Sigmoid colon (tissue), 4 donors: ENCODE results near the gene SIGLEC5.

Experiments used
- POLR2AphosphoS5 ChIP-seq, 4 donors: sonication (generic); formaldehyde crosslinking; IDR thresholded peaks; one replicate each; pipeline ENCODE4 v1.6.1; 2017; ENCODE audit warnings: antibody characterized with exemption in 4 of 4
- TF ChIP-seq, protein P1 (sequence below), 4 experiments: fragments of 450-650 bp in 3 of 4; fragments of 200-600 bp in 1 of 4; IDR thresholded peaks; one replicate each; pipeline ENCODE4 v1.5.1; 2016 to 2019; ENCODE audit warnings: antibody characterized with exemption in 4 of 4, mild to moderate bottlenecking in 3 of 4, moderate library complexity in 2 of 4

DNA sequence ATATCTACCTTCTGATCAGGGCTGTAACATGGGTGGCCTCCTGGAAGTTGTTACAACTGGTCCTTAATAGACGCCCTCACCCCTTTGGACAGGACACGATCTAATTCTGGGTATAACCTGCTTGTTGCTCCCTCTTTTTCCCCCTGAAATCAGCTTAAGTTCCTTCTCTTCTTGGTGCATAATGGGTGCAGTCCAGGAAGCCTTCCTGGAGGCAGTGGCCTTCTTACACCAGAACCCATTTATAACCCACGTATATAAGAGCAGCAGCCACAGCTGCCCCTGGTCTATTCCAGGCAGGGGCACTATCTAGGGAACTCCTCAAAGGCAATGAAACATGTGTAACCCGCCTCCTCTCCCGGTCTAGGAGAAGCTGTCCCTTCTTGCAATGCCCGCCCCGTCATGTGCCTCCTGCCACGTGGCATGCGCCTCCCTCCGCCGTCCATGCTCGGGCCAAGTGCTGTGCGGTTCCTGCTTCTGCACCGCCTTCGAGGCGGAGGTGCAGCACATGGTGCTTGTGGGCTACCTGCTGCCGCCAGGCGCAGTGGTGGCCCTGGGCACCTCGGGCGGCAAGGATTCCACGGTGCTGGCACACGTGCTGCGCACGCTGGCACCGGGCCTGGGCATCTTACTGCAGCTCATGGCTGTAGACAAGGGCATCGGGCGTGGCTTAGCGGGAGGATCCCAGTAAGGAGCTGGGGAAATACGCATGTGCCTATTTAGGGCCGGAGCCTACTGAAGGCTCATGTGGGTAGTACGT, 31.9 kb downstream of the SIGLEC5 start:
- TF ChIP-seq, protein P1, sequence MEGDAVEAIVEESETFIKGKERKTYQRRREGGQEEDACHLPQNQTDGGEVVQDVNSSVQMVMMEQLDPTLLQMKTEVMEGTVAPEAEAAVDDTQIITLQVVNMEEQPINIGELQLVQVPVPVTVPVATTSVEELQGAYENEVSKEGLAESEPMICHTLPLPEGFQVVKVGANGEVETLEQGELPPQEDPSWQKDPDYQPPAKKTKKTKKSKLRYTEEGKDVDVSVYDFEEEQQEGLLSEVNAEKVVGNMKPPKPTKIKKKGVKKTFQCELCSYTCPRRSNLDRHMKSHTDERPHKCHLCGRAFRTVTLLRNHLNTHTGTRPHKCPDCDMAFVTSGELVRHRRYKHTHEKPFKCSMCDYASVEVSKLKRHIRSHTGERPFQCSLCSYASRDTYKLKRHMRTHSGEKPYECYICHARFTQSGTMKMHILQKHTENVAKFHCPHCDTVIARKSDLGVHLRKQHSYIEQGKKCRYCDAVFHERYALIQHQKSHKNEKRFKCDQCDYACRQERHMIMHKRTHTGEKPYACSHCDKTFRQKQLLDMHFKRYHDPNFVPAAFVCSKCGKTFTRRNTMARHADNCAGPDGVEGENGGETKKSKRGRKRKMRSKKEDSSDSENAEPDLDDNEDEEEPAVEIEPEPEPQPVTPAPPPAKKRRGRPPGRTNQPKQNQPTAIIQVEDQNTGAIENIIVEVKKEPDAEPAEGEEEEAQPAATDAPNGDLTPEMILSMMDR (IDR thresholded peaks at IDR 0.05): no peak
- no peak for TF ChIP-seq POLR2AphosphoS5 (IDR thresholded peaks at IDR 0.05)
